T-helper 22 cell (primary cell): ENCODE results near the gene LRP11.
A peak's percentile ranks its signal among the peaks of the same experiment; 100 is the strongest.
"Not testable (repeated sequence)": the region's sequence is repeated elsewhere in the genome, so short reads cannot be mapped to it uniquely, and the experiment has no call there.

Source experiments
- DNase-seq: peaks from one replicate; pipeline ENCODE4 v3.0.0-alpha.2; 2020; ENCODE audit warnings: low read depth

The LRP11 gene, protein sequence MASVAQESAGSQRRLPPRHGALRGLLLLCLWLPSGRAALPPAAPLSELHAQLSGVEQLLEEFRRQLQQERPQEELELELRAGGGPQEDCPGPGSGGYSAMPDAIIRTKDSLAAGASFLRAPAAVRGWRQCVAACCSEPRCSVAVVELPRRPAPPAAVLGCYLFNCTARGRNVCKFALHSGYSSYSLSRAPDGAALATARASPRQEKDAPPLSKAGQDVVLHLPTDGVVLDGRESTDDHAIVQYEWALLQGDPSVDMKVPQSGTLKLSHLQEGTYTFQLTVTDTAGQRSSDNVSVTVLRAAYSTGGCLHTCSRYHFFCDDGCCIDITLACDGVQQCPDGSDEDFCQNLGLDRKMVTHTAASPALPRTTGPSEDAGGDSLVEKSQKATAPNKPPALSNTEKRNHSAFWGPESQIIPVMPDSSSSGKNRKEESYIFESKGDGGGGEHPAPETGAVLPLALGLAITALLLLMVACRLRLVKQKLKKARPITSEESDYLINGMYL

DNA sequence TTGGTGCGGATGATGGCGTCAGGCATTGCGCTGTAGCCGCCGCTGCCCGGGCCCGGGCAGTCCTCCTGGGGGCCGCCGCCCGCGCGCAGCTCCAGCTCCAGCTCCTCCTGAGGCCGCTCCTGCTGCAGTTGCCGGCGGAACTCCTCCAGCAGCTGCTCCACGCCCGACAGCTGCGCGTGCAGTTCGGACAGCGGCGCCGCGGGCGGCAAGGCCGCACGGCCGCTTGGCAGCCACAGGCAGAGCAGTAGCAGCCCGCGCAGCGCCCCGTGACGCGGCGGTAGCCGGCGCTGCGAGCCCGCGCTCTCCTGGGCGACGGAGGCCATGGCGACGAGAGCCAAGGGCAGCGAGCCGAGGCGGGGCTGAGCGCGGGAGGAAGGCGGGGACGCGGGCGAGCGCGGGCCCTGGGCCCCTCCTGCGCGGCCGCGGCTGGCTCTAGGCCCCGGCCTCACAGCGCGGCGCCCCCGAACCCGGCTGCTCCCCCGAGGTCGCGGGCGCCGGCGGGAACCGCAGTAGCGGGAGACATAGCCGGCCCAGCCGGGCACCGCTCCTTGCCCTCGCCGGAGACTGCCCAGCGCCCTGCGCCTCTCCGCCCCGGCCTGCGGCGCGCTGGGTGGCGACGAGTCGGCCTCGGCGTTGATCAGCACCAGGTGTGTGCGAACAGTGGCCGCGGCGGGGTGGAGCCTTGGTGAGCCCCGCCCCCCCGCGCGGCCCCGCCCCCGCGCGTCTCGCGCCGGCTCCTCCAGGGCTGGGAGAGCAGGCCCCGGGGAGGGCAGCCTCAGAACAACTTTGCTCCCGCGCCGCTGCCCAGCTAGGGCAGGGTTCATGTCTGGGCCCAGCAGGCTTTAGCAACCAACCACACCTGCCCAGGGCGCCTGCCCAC is at the start of gene LRP11:
Gene LRP11 (minus strand): TSS at position 662 of the 880 bp plus-strand sequence. CDS start 339 bp downstream, at position 323.
- DNase-seq: peak; percentile 64

DNA sequence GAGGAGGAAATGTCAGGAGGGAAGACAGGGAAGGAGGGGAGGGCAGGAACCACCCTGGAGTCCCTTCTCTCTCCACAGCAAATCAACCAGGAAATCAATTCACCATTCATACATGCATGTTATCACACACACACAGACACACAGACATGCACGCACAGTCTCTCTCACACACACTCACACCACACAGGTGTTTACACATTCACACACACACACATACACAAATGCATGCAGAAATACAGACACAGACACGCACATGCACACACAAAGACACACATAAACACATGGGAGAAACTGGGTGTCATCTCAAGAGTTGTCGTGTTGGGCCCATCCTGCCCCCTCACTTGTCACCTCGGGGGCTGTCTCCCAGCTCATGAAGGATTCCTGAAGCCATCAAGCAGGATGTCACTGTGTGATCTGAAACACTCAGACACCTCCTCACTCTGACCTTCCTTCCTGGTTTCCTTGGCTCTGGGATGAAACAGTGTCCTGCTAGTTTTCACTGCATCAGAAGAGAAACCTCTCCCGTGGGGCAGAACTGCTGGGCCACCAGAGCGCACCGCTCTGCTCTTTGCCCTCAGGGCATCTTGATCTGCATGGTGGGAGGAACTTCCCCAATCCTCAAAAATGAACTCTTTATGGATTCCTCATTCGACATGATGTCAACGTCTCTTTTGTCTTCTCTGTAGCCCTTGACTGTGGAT is 49.5 kb upstream of the LRP11 start:
- DNase-seq: no peak

DNA sequence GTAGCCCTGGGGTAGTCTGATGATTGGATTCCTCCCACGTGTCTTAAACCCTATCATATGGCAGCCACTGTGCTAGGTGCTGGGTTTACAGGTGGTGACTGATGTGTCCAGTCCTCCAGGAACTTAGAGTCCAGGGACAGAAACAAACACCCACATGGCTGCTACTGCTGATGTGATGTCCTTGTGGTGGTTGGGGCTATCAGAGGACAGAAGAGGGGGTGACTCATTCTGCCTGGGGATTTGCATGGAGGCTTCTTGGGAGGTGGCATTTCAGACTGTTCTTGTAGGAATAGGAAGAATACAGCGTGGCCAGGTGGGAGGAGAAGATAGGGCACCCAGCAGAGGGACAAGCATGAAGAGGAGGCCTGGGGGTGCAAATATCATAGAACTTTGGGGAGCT is 48.9 kb upstream of the LRP11 start:
- DNase-seq: no peak

DNA sequence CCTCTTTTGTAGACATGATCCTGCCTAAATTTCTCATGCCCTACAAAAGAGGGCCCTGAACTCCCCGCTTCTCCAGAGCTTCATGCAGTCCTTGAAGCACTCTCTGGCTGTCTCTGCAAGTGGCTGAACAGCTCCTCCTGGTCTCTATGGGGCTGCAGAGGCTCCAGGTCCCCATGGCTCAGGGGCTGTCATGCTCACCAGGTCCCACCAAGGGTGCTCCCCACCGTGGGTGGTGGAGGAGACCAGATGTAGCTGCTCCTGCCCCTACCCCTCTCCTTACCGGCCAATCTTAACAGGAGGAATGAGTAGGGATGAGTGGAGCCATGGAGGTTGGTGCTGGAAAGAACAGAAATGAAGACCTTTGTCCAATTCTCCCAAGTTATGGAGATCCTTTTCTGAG is 48.5 kb upstream of the LRP11 start:
- not testable (repeated sequence) for DNase-seq

DNA sequence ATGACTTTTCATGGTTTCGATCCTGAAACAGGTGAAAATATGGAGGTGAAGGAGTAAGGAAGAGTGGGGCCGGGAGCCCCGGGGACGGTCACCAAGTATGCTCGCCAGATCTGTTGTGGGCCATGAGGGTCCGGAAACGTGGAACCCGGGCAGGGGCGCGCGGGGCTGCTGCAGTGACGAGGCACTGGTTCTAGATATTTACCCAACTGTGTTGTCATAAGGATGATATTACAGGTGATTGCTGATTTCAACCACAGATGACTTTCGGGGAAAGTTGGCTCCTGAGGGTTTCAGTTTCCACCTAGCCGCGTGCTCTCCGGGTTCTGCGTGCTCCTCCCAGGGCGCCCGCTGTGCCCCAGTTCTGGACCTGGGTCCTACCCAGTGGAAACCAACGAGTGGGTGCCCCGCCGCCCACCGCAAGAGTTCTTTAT is 46.6 kb upstream of the LRP11 start:
- DNase-seq: no peak

DNA sequence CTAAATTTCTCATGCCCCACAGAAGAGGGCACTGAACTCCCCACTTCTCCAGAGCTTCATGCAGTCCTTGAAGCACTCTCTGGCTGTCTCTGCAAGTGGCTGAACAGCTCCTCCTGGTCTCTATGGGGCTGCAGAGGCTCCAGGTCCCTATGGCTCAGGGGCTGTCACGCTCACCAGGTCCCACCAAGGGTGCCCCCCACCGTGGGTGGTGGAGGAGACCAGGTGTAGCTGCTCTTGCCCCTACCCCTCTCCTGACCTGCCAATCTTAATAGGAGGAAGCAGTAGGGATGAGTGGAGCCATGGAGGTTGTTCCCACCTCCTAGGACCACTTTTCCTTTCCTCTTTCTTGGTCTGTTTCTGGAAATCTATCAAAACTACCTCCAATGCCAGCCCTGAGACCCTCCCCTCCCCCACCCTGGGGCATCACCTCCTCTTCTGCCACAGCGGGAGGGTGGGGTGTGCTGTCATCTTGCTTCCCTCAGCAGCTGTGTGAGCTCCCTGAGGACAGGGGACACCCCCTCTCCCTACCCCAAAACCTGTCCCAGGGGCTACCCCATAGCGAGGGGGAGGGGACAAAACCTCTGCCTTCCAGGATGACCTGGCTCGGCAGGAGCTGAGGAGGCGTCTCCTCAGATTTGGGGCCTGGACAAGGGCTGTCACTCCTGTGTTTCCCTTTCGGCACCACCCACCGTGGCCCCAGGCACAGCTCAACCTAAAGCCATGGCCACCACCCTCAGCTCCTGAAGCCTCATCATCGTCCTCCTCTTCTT is 45.7 kb upstream of the LRP11 start:
- no peak for DNase-seq

DNA sequence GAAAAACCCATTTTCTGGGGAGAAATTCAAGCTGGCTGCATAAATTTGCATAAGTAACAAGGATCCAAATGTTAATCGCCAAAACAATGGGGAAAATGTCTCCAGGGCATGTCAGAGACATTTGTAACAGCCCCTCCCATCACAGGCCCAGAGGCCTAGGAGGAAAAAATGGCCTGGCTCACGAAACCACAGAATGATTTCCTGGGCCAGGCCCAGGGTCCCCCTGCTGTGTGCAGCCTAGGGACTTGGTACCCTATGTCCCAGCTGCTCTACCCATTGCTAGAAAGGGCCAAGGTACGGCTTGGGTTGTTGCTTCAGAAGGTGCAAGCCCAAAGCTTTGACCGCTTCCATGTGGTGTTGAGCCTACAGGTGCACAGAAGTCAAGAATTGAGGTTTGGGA is 44.3 kb upstream of the LRP11 start:
- not testable (repeated sequence) for DNase-seq

DNA sequence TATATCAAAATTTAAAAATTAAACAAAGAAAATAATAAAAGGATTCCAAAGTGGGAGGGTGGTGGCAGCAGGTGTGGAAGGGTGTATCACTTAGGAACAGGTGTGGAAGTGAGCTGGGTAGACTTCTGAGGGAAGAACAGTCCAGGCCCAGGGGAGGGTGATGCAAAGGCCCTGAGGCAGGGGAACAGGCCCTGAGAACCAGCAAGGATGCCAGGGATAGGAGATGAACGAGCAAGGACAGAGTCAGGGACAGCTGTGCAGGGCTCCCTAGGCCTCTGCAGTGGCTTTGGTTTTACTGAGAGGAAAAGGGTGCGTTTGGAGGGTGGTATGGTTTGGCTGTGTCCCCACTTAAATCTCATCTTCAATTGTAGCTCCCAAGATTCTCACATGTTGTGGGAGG is 43.2 kb upstream of the LRP11 start:
- DNase-seq: no peak

DNA sequence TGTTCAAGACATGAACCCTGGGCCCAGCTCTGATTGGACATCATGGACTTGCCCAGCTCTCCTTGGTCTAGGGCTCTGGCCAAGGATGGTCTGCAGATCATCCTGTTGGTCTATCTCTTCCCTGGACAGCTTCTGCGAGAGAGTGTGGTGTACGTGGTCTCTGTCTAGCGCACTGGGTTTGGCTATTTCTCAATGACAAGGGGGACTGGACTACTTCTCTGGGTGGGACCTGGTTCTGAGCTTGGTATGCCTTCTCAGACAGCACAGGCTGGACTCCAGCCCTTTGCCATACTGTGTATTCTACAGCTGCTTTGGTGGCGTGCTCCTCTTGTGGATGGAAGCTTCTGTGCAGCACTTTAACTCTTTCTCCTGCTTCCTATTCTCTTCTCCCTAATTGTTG is 42.2 kb upstream of the LRP11 start:
- no peak for DNase-seq

DNA sequence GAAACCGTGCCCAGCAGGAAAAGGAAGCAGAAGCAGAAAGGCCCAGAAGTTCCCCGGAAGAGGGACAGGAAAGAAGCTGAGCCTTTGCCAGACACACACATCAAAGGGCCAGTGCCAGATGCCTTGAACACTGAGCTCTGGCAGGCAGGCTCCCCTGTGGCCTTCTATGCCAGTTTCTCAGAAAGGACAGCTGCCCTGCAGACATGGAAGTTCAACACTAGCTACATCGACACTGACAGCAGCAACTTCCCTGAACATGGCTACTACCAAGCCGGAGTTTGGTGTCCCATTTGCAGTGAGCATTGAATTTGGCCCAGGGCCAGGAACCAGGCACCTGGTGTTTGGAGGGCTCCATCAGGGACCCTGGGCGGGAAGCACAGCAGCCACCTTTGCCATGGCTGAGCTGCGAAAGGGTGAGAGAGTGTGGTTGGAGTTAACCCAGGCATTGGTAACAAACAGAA is 41.8 kb upstream of the LRP11 start:
- no peak for DNase-seq

DNA sequence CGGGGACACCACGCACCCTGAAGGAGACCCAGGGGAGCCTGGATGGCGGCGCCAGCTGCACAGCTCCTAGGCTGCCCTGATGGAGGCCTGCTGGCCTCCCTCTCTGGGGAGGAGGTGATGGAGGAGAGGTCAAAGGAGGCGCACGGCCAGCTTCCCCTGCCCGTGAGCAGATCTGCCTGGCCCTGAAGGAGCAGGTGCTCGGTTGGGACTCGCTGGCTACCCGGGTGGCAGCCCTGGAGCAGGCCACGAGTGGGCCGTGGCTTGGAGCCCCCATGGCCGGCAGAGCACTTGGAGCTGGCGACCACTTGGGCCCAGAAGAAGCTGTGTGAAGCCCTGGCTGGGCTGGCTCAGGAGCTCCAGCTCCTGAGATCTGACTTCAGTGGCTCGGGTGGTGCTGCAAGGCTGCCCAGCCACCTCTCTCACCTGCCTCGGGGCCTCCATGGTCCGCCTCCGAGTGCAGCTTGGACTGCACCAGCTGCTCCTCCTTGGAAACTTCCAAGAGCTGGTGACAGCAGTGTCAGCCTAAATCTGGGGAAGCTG is 41.3 kb upstream of the LRP11 start:
- no peak for DNase-seq

DNA sequence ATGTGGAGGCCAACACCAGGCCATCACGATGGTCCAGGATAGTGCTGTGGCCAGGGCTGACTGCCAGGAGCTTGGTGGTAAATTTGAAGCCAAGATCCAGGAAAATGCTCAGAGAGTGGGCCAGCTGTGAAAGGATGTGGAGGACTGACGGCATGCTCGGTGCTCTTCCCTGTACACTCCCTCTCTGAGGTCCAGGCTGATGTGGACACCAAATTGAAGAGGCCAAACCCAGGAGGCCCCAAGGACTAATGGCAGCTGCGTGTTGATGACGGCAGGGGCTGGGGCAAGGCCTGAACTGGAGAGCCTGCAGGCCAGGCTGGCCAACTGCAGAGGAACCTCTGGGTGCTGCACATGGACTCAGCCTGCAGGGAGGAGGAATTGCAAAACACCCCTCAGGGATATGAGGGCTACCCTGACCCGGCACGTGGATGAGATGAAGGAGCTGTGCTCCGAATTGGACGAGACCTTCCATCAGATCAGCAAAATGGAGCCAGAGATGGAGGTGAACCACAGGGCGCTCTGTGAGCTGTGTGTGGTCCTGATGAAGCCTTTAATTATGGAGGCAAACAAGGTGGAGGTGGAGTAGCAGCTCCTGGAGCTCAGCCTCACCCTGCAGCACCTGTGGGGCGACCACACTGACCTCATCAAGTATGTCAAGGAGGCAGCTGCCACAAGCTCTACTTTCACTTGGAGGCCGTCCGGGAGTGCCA is 40.7 kb upstream of the LRP11 start:
- no peak for DNase-seq

DNA sequence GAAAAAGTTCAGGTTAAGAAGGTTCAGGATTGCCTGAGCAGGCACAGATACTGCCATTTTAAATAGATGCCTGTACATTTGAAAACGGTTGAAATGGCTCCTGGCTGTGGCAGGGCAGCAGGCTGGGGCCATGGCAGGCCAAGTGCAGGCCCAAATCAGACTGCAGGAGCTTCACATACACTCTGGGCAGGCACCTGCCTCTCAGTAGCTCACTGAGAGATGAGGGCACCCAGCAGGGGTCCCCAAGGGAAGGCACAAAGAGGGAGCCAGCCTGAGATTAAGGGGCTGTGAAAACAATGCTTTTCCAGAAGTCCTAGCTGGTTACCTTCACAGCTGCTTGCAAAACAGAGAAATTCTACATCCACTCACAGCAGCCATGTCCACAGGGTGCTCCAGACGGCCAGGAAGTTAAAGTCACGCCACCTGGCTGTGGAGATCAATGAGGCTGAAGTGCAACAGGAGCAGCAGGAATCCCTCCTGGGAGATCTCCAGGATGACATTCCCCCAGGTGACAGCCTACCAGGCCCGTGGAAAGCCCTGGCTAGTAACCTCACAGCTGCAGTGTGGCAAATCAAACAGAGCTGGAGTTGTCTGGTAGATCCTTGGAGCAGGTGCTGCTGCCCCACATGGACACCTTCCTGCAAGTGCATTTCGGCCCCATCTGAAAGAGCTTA is 39.9 kb upstream of the LRP11 start:
- no peak for DNase-seq

DNA sequence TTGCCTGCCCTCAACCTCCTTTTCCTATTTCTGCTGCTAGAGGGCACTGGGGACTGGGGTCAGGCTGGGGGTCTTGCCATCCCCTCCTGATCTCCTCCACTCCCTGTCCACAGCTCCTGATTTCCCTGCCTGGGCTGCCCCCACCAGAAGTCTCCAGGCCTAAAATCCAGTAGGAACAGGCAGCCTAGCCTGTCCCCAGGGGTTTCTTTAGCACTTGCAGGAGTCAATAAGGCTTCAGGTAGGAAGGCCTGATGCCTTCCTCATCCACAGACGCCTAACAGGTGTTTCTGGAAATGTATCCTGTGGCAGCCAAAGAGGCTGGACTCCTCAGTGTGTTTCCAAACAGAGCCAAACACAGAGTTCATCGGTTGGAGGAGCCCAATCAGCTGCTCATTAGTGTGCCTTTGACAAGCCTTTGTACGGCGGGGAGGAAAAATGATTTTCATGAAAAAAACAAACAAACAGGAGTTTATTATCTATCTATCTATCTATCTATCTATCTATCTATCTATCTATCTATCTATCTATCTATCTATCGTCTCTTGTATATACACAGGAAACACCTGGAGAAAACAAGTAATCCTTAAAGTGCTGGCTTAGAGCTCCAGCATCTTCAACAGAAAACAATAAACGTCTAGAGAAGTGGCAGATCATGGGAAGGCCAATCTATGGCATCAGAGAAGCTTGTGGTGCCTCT is 37.4 kb upstream of the LRP11 start:
- DNase-seq: no peak

DNA sequence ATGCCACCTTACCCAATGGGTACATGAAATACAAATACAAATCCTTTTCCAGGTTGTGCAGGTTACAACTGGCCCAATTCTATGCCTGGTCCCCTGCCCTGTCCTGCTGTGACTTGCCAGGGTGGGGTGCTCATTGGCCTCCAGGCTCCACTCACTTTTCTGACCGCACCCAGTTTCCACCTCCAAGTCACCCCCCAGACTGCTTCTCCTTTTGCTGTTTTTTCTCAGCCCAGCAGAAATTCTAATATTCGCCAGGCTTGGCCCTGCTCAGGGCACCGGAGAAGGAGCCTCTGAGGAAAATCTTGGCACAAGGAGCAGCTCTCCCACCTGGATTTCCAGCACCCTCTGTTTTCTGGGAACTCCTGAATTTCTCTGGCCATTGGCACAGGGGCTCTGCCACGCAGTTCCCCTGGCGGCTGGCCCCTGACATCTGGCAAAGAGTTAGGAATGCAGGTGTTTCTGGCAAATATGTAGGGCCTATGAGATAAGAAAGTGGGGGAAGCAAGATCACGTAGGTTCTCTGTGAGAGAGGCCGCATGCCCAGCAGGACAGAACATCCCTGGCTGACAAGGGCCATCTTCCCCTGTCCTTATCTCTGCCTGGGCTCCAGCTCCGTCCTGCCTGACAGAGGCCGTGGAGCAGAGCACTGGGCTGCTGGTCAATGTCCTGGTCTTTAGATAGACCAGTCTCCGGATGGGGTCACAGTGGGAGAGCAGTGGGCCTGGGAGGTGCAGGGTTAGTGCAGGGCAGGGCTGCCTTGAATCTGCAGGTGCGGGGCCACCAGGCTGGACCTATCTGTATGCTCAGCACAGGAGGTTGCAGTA is 36.7 kb upstream of the LRP11 start:
- DNase-seq: no peak

DNA sequence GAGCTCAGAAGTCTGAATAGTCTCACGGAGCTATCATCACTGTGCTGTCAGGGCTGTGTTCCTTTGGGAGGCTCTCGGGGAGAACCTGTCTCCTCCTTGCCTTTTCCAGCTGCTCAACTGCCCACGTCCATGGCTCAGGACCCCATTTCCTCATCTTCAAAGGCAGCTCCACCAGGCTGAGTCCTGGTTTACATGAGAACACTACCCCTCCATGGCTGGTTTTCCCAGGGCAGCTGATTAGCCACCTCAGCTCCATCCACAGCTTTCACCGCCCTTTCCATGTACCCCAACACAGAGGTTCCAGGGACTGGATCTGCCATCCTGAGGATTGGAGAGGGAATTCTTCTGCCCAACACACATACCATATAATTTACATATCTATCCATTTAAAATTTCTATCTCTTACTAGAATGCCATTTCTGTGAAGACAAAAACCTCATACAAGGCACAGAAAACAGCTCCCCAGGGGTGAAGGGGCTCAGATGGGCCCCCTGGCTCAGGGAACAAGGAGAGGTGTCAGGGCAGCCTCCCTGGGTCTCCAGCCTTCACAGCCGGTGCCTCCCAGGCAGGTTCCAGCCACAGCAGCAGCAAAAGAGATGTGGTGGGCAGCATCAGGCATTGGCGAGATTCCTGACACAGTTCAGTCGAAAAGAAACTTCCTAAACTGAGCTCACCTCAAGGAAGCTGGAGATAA is 35.9 kb upstream of the LRP11 start:
- no peak for DNase-seq

DNA sequence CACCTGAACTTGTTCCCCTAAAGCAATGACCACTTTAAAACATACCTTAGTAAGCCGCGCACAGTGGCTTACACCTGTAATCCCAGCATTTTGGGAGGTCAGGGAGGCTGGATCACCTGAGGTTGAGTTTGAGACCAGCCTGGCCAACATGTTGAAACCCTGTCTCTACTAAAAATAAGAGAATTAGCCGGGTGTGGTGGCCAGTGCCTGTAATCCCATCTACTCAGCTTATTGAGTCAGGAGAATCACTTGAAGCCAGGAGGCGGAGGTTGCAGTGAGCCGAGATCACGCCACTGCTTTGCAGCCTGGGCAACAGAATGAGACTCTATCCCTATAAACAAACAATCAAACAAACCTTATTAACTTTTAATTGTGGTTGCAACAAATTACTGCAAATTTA is 35.3 kb upstream of the LRP11 start:
- DNase-seq: no peak

DNA sequence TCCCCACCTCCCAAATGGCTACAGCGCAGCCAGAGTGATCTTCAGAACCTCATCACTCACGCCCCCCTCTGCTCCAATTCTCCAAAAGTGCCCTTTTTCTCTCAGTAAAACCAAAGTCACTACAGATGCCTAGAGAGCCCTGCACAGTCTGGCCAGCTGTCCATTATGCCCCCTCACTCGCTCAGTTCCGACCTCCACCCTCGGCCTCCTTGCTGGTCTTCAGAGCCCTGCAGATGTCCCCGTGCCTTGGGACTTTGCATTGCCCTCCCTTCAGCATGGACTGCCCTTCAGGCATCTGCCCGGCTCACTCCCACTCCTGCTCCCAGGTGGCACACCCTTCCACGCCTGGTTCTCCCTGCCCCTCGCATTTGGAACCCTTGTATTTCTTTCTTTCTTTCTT is 34.8 kb upstream of the LRP11 start:
- DNase-seq: no peak
